Stimulated activated CD4-positive, alpha-beta T cell treated with anti-CD3 and anti-CD28 coated beads, Interleukin-1b, Interleukin-23, amount 100 ng/mL, for 24 hours (primary cell): ENCODE results near the gene OCLN.
A peak's percentile ranks its signal among the peaks of the same experiment; 100 is the strongest.
"Not testable (repeated sequence)": the region's sequence is repeated elsewhere in the genome, so short reads cannot be mapped to it uniquely, and the experiment has no call there.

ENCODE experiments used
- DNase-seq, 4 experiments: peaks; one replicate each; pipeline ENCODE4 v3.0.0-alpha.2; 2020; ENCODE audit warnings: low read depth in 4 of 4, low spot score in 1 of 4

OCLN gene, protein sequence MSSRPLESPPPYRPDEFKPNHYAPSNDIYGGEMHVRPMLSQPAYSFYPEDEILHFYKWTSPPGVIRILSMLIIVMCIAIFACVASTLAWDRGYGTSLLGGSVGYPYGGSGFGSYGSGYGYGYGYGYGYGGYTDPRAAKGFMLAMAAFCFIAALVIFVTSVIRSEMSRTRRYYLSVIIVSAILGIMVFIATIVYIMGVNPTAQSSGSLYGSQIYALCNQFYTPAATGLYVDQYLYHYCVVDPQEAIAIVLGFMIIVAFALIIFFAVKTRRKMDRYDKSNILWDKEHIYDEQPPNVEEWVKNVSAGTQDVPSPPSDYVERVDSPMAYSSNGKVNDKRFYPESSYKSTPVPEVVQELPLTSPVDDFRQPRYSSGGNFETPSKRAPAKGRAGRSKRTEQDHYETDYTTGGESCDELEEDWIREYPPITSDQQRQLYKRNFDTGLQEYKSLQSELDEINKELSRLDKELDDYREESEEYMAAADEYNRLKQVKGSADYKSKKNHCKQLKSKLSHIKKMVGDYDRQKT

DNA sequence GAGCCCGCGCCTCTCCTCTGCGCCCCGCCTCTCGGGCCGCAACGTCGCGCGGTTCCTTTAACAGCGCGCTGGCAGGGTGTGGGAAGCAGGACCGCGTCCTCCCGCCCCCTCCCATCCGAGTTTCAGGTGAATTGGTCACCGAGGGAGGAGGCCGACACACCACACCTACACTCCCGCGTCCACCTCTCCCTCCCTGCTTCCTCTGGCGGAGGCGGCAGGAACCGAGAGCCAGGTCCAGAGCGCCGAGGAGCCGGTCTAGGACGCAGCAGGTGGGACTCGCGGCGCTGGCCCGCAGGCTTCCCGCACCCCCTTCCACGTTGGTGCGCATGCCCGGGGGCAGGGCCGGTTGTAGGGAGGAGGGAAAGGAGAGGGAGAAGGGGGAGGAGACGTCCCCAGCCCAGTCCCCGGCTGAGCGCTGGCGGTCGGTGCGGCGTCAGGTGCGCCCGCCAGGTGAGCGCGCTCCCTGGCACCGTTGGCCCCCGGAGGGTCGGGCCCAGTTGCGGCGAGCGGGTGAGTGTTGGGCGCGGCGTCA lies at the start of gene OCLN:
OCLN (plus strand) TSS at position 400 of the 532 bp plus-strand sequence. CDS start 11,455 bp downstream, outside the sequence.
- peak in 1 of 4 experiments; percentile 9 for DNase-seq

DNA sequence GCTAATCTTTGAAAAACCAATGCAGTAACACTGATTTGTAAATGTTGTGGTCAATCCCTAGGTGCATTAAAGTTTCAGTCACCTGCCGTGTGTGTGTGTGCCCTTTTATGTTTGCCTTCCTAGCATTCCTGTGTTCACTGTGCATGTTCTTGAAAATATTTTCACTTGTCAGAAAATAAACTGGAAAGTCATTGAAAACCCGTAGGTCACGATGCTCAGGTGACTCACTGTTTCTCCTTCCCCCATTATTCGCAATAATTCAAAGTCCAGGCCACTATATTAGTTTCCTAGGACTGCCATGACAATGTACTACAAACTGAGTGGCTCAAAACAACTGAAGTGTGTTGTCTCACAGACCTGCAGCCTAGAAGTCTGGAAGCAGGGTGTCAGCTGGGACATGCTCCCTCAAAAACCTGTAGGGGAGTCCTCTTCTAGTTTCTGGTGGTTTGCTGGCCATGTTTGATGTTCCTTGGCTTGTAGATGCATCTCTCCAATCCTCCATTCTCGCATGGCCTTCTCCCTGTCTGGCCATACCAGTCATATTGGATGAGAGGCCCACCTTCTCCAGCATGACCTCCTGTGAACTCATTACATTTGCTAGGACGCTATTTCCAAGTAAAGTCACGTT lies 48.3 kb upstream of the OCLN start:
- no peak for DNase-seq

DNA sequence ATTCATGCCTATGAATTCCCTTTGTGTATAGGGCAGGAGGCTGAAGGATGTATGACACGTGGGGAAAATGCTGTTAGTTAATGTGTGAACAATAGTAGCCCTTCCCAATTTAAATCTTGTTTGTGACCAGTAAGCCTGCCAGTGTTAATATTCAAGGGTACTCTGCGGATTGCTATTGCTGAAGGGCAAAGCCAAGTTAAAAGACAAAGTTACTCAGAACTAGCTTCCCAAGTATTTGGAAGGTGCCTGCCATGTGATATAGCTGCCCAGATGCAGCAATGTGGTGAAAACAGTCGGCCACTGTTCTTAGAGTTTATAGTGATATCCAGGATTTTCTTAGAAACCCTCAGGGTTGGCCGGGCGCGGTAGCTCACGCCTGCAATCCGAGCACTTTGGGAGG lies 43.1 kb upstream of the OCLN start:
- no peak for DNase-seq

DNA sequence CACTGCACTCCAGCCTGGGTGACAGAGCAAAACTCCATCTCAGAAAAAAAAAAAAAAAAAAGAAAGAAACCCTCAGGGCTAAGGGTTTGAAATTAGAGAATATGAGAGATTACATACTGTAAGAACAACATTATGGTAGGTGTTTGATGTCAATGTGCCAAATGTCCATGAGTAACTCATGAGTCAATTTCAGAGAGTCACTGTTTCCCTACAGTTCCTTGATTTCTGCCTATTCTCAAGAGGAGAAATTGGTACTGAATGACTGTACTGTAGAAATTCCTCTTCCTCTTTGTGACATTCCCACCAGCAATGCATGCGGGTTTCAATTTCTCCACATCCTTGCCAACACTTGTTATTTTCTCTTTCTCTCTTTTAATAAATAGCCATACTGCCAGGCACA lies 42.5 kb upstream of the OCLN start:
- no peak for DNase-seq

DNA sequence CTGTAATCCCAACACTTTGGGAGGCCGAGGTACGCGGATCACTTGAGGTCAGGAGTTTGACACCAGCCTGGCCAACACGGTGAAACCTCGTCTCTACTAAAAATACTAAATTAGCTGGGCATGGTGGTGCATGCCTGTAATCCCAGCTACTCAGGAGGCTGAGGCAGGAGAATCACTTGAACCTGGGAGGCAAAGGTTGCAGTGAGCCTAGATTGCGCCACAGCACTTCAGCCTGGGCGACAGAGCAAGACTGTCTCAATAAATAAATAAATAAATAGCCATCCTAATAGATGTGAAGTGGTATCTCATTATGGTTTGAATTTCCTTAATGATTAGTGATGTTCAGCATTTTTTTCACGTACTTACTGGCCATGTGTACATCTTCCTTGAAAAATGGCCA lies 42.1 kb upstream of the OCLN start:
- DNase-seq: not testable (repeated sequence)

DNA sequence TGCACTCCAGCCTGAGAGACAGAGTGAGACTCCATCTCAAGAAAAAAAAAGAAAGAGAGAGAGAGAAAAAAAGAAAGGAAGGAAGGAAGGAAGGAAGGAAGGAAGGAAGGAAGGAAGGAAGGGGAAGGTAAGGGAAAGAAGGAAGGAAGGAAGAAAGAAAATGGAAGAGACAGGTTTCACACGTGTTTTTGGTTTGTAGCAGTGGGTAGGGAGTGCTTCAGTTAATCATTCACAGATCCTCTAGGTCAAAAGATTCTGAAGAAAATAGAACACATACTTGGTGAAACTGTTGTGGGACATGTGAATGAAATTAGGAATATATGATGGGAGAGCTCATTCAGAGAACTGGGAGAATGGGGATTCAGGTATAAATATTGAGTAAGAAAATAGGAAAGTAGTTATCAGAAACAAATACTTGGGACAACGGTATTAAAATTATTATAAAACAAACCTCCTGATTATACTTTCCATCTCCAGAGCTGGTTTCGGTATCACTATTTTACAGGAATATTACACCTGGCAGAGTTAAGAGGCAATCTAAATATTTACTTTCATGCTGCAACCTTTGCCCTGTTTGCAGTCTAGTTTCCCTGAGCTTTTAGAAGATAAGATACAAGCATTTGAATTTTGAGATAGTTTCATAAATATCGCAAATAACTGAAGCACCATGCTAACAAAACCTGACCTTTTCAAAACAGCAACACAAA lies 40.5 kb upstream of the OCLN start:
- no peak for DNase-seq

DNA sequence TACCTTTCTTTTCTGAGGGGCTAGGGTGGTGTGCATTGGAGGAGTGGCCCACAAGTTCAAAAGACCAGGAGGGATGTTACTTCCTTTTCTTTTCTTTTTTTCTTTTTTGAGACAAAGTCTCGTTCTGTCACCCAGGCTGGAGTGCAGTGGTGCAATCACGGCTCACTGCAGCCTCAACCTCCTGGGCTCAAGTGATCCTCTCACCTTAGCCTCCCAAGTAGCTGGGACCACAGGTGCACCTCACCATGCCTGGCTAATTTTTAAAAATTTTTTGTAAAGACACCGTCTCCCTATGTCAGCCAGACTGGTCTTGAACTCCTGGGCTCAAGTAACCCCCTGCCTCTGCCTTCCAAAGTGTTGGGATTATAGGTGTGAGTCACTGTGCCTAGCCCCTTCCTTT lies 39.1 kb upstream of the OCLN start:
- DNase-seq: not testable (repeated sequence)

DNA sequence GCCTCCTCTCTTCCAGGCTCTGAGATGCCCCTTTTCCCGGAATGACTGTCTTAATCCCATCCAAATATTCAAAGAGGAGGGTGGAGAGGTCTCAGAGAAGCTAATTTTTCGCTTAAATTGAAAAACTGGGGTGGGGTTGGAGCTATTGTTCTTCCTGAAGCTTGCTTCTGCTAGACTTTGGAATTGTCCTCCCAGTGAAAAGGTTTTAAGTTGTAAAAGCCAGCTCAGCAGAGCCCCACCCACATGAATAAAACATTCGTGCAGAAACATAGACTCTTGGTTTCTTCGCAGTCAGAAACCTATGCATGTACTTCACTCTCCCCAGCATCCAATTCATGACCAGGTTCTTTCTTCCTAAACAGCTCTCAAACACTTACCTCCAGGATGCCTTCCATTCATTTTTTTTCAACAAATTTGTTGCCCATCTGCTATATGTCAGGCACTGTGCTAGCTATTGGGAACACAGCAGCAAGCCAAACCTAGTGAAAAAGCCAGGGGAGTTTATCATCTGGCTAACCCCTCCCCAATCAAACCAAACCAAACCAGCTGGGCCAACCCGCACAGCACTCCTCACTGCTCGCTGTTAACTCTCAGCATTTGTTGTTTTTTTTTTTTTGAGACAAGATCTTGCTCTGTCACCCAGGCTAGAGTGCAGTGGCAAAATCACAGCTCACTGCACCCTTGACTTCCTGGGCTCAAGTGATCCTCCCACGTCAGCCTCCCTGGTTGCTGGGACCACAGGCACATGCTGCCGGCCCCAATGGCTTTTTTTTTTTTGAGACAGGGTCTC lies 37.9 kb upstream of the OCLN start:
- DNase-seq: no peak

DNA sequence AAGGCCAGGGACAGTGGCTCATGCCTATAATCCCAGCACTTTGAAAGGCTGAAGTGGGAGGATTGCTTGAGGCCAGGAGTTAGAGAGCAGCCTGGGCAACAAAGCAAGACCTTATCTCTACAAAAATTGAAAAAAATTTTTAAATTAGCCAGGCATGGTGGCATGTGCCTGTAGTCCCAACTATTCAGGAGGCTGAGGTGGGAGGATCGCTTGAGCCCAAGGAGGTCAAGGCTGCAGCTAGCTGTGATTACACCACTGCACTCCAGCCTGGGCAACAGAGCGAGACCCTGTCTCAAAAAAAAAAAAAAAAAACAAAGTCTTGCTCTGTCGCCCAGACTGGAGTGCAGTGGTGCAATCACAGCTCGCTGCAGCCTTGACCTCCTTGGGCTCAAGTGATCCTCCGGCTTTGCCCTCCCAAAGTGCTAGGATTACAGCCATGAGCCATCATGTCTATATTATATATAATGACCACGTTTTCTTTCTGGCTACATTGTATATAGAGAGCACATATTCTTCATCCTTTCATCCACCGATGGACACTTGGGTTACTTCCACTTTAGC lies 37.1 kb upstream of the OCLN start:
- not testable (repeated sequence) for DNase-seq

DNA sequence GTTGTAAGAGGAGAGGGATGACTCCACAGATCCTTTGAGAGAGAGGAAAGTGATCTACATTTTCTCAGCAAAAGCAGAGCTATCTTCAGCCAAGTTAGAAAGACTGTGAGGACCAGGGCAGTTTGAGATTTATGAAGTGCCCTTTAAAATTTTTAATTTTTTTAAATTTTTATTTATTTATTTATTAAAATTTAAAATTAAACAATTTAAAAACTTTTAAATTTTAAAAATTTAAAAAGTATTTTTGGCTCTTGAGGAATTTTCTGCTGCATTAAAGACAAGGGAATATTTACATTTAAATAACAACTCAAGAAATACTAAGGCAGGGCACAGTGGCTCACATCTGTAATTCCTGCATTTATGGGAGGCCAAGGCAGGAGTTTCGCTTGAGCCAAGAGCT lies 30.4 kb upstream of the OCLN start:
- no peak for DNase-seq

DNA sequence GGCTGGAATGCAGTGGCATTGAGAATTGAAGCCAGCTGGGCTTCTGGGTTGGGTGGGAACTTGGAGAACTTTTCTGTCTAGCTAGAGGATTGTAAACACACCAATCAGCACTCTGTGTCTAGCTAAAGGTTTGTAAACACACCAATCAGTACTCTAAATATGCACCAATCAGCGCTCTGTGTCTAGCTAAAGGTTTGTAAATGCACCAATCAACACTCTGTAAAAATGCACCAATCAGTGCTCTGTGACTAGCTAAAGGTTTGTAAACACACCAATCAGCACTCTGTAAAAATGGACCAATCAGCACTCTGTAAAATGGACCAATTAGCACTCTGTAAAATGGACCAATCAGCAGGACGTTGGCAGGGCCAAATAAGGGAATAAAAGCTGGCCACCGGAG lies 26.2 kb upstream of the OCLN start:
- not testable (repeated sequence) for DNase-seq

DNA sequence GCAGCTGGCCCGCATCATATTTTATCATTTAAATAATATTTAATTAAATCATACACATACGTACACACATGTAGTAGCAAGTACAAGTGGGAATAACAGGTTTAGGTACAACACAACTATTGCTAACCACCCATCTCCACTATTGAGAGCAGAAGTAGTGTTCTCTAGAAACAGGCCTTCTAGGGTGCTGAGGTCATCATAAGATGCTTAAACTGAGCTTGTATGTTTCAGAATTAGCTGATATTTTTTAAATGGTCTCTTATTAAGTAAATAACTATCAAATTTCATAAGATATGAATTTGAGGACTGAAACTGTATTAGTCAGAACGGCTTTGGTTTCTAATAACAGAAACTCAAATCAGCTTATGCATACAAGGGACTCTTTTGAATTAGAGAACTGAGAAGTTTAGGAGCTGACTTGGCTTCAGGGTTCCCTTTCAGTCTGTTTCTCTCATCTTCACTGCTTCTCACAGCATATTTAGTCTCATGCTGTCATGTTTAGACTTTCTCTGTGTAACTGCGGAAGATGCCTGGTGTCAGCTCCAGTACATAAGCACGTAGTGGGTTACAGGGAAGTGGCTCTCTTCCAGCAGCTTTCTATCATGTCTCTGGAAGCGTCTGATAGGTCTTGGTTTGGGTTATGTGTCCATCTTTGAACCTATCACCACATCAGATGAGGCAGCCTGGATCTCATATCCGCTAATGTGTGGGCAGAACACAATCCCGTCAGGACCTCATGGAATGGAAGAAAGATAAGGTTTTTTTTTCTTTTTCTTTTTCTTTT lies 25.0 kb upstream of the OCLN start:
- DNase-seq: no peak

DNA sequence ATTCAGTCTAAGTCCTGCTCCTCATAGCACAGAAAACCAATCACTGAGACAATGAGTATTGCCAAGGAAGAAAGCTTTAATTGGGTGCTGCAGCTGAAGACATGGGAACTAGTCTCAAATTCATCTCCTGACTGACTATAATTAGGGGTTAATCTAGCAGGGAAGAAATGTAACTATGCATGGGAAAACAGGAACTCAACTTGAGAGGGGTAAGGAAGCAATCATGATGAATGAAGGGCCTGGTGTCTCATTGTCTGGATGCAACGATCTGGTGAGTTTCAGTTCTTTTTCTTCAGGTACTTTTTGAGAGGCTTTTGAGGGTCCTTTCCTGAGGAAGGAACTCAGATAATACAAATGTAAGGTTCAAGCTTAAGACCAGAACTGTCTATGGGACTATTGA lies 24.0 kb upstream of the OCLN start:
- no peak for DNase-seq

DNA sequence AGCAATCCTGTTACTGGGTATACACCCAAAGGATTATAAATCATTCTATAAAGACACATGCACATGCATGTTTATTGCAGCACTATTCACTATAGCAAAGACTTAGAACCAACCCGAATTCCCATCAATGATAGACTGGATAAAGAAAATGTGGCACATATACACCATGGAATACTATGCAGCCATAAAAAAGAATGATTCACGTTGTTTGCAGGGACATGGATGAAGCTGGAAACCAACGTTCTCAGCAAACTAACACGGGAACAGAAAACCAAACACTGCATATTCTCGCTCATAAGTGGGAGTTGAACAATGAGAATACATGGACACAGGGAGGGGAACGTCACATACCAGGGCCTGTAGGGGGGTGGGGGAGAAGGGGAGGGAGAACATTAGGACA lies 21.1 kb upstream of the OCLN start:
- not testable (repeated sequence) for DNase-seq

DNA sequence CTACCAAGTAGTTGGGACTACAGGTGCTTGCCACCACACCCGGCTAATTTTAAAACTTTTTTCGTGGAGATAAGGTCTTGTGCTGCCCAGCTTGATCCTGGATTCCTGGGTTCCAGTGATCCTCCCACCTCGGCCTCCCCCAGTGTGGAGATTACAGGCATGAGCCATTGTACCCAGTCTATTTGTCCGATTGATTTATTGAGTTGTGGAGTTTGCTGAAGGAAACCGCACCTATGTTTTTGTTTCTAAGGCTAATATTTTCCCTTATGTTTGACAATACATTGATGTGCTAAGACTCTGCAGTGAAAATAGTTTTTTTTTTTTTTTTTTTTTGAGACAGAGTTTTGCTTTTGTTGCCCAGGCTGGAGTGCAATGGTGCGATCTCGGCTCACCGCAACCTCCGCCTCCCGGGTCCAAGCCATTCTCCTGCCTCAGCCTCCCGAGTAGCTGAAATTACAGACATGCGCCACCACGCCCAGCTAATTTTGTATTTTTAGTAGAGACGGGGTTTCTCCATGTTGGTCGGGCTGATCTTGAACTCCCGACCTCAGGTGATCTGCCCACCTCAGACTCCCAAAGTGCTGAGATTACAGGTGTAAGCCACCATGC lies 20.0 kb upstream of the OCLN start:
- not testable (repeated sequence) for DNase-seq

DNA sequence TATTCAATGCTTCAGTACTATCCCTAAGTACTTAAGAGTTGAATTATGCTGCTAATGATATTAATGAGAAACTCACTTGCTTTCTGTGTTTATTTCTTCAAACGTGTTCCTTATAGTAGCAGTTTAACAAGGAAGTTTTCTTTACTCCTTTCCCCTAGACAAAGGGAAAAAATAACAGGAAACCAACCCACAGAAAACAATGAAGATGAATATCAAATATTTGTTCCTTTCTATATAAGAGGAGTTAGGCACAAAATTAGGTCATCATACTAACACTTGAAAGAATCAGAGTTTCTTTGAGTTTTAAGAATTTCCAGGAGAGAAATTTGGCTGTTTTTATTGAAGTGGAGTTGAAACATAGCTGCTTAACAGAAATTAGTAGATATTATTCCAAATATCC lies 15.4 kb upstream of the OCLN start:
- no peak for DNase-seq

DNA sequence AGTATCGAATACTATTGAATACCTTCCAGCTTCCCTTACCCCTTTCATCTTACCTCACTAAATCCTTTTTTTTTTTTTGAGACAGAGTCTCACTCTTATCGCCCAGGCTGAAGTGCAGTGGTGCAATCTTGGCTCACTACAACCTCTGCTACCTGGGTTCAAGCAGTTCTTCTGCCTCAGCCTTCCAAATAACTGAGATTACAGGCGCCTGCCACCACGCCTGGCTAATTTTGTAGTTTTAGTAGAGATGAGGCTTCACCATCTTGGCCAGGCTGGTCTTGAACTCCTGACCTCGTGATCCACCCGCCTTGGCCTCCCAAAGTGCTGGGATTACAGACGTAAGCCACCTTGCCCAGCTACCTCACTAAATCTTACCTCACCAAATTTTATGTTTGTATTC lies 14.3 kb upstream of the OCLN start:
- DNase-seq: not testable (repeated sequence)

DNA sequence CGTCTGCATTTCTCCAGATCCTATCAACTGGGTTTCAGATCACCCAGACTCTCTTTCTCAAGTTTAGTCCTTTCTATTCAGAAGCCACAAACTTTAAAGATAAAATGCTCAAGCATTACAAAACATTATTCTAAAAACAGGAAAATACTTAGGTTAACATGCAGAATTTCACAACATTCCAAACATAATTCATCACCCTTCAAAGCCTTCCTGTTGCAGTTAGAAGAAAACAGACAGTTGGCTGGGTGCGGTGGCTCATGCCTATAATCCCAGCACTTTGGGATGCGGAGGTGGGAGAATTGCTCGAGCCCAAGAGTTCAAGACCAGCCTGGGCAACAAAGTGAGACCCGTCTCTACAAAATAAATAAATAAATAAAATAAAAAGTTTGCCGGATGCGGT lies 7.7 kb upstream of the OCLN start:
- no peak for DNase-seq

DNA sequence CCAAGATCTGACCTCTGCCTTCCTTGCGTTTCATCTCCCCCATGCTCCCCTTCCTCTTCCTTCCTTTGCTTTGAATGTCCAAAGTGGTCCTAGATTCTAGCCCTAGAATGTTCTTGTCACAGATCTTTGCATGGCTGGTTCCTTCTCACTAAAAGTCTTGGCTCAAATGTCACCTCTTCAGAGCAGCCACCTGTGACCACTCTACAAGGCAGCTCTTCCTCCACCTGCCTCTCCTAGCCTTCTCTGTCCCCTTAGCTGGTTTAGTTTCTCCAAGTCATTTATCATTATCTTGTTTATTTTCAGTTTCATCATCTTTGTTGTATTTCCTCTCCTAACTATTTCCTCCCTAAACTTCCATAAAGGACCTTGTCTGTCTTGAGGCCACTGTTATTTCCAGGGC lies 7.1 kb upstream of the OCLN start:
- DNase-seq: no peak
